HEK293 (cell line): Measurements from ENCODE around the gene CLEC4E.
"Not testable (repeated sequence)": the region's sequence is repeated elsewhere in the genome, so short reads cannot be mapped to it uniquely, and the experiment has no call there.

Source experiments
- CTCF ChIA-PET: fragments of 350-600 bp; formaldehyde crosslinking; extraction: SDS; loops from one replicate; lab custom pipeline; 2021; ENCODE audit warnings: antibody characterized with exemption; lab: Yijun Ruan, JAX
- POLR2A ChIA-PET: fragments of 300-600 bp; formaldehyde crosslinking; extraction: SDS; loops from one replicate; lab custom pipeline; 2020; ENCODE audit warnings: antibody characterized with exemption, inconsistent platforms; lab: Yijun Ruan, JAX
- H3K27ac ChIP-seq: fragments of 200-500 bp; sonication (Bioruptor generic); 2 replicates; pipeline ENCODE4 v1.5.1; 2014; ENCODE audit warnings: low read depth, low read length, control low read depth, inconsistent platforms; ENCODE audit errors: extremely low read depth
- H3K36me3 ChIP-seq, 2 experiments: fragments of 200-500 bp in 1 of 2; sonication (Bioruptor generic) in 1 of 2; 1 replicate in 1 of 2; 2 replicates in 1 of 2; pipeline ENCODE4 v1.5.1; 2014 to 2017; ENCODE audit warnings: inconsistent platforms in 2 of 2, low read length in 2 of 2; ENCODE audit not compliant: control insufficient read depth in 2 of 2, insufficient read depth in 1 of 2
- H3K4me1 ChIP-seq: fragments of 200-500 bp; sonication (Bioruptor generic); 2 replicates; pipeline ENCODE4 v1.5.1; 2014; ENCODE audit warnings: mild to moderate bottlenecking, low read length, inconsistent platforms; ENCODE audit not compliant: control insufficient read depth, insufficient read depth
- H3K4me3 ChIP-seq: 2 replicates; pipeline ENCODE4 v1.5.1; 2011; ENCODE audit warnings: low read depth, mild to moderate bottlenecking, control low read depth, low read length, moderate library complexity
- H3K9me3 ChIP-seq: fragments of 200-500 bp; sonication (Bioruptor generic); 2 replicates; pipeline ENCODE4 v1.5.1; 2014; ENCODE audit warnings: low read depth, low read length, inconsistent platforms; ENCODE audit not compliant: control insufficient read depth, insufficient read depth
- CTCF ChIP-seq: fragments of 450-650 bp; formaldehyde crosslinking; IDR thresholded peaks from 2 replicates; pipeline ENCODE4 v1.5.1; 2016; ENCODE audit warnings: missing biosample characterization, missing genetic modification characterization
- GLI4 ChIP-seq: fragments of 450-650 bp; formaldehyde crosslinking; IDR thresholded peaks from 2 replicates; pipeline ENCODE4 v1.5.1; 2016; ENCODE audit warnings: missing biosample characterization, missing genetic modification characterization
- KLF10 ChIP-seq: fragments of 450-650 bp; IDR thresholded peaks from 2 replicates; pipeline ENCODE4 v1.5.1; 2018; ENCODE audit warnings: missing biosample characterization, mild to moderate bottlenecking, missing genetic modification characterization
- KLF16 ChIP-seq: fragments of 450-650 bp; formaldehyde crosslinking; IDR thresholded peaks from 2 replicates; pipeline ENCODE4 v1.5.1; 2017; ENCODE audit warnings: missing biosample characterization, missing genetic modification characterization
- ZBTB1 ChIP-seq: fragments of 450-650 bp; formaldehyde crosslinking; IDR thresholded peaks from 2 replicates; pipeline ENCODE4 v1.5.1; 2016; ENCODE audit warnings: missing biosample characterization, missing genetic modification characterization
- ZNF221 ChIP-seq: fragments of 450-650 bp; formaldehyde crosslinking; IDR thresholded peaks from 2 replicates; pipeline ENCODE4 v1.5.1; 2017; ENCODE audit warnings: missing biosample characterization, missing genetic modification characterization, borderline replicate concordance
- ZNF394 ChIP-seq: fragments of 450-650 bp; formaldehyde crosslinking; IDR thresholded peaks from 2 replicates; pipeline ENCODE4 v1.5.1; 2016; ENCODE audit warnings: missing biosample characterization, missing genetic modification characterization, mild to moderate bottlenecking, moderate library complexity, borderline replicate concordance
- ZNF621 ChIP-seq: fragments of 450-650 bp; formaldehyde crosslinking; IDR thresholded peaks from 2 replicates; pipeline ENCODE4 v1.5.1; 2017; ENCODE audit warnings: missing biosample characterization, missing genetic modification characterization
- ZNF654 ChIP-seq: fragments of 450-650 bp; formaldehyde crosslinking; IDR thresholded peaks from 2 replicates; pipeline ENCODE4 v1.5.1; 2016; ENCODE audit warnings: low read depth, missing biosample characterization, missing genetic modification characterization
- ZNF837 ChIP-seq: fragments of 450-650 bp; formaldehyde crosslinking; IDR thresholded peaks from 2 replicates; pipeline ENCODE4 v1.5.1; 2016; ENCODE audit warnings: missing biosample characterization, missing genetic modification characterization
- ZSCAN16 ChIP-seq: fragments of 450-650 bp; formaldehyde crosslinking; IDR thresholded peaks from 2 replicates; pipeline ENCODE4 v1.5.1; 2016; ENCODE audit warnings: missing biosample characterization, missing genetic modification characterization
- ZSCAN18 ChIP-seq: fragments of 450-650 bp; formaldehyde crosslinking; IDR thresholded peaks from 2 replicates; pipeline ENCODE4 v1.5.1; 2016; ENCODE audit warnings: missing biosample characterization, missing genetic modification characterization
- ZSCAN30 ChIP-seq: fragments of 450-650 bp; IDR thresholded peaks from 2 replicates; pipeline ENCODE4 v1.5.1; 2018; ENCODE audit warnings: missing biosample characterization, mild to moderate bottlenecking, missing genetic modification characterization, moderate library complexity
- ZXDB ChIP-seq: fragments of 450-650 bp; formaldehyde crosslinking; IDR thresholded peaks from 2 replicates; pipeline ENCODE4 v1.5.1; 2016; ENCODE audit warnings: missing biosample characterization, missing genetic modification characterization
- TF ChIP-seq, protein P1 (sequence below): fragments of 450-650 bp; formaldehyde crosslinking; IDR thresholded peaks from 2 replicates; pipeline ENCODE4 v1.5.1; 2016; ENCODE audit warnings: missing biosample characterization, missing genetic modification characterization
- TF ChIP-seq, protein P2 (sequence below): fragments of 450-650 bp; formaldehyde crosslinking; IDR thresholded peaks from 2 replicates; pipeline ENCODE4 v1.5.1; 2017; ENCODE audit warnings: missing biosample characterization, missing genetic modification characterization

CLEC4E gene

GRCh38 chr12:8501720-8502119, 39.0 kb downstream of the CLEC4E start:
- TF ChIP-seq ZNF621 (tag by site-specific recombination) = no peak
- TF ChIP-seq ZBTB1 (tag by site-specific recombination) = no peak
- no peak for TF ChIP-seq KLF16 (tag by site-specific recombination)
- TF ChIP-seq, all 188 proteins: peak for 0
- Histone ChIP-seq H3K4me3 (no peak overlapping the region), H3K9me3 (no peaks in the 10 kb centered on the region), H3K36me3 (no peaks in the 10 kb centered on the region), H3K27ac (no peak overlapping the region), H3K4me1 (no peaks in the 10 kb centered on the region)
- ChIA-PET POLR2A (no interaction called here), CTCF (interaction anchor here (0.7 to 2.5 kb wide), 2 partner anchors 43 to 51 kb away, joined by 3 to 11 read pairs; no protein-coding TSS in a partner anchor)

DNA sequence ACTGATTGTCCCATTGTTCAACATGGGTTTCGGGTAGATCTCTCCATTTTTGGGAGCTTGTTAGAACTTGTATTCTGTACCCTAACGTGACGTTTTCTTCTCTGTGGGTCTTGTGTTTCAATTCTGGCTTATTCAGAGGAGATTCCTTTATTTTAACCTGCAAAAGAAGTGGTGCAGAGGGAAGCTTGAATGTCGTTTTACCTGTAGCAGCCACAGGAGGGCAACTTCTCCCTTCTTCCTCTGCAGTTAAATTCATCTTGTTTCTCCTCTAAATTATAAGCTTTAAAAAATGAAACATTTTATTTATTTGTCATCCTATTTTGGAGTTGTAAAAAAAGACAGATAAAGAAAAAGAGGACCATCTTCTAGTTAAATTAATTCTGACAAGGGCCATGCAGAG, 41.1 kb downstream of the CLEC4E start:
- ChIA-PET POLR2A (no interaction called here), CTCF (interaction anchor here (0.7 to 1.2 kb wide), 4 partner anchors 20 to 110 kb away, joined by 3 to 7 read pairs (median 3); no protein-coding TSS in a partner anchor)
- Histone ChIP-seq H3K9me3 (no peaks in the 10 kb centered on the region), H3K4me1 (no peaks in the 10 kb centered on the region), H3K4me3 (no peak overlapping the region), H3K36me3 (no peaks in the 10 kb centered on the region), H3K27ac (no peak overlapping the region)
- TF ChIP-seq KLF10 (tag by site-specific recombination) (no peak), CTCF (0 out of 2 replicates have a peak, but pooled peaks have one; percentile 9), ZSCAN30 (tag by site-specific recombination) (no peak), ZSCAN16 (tag by site-specific recombination) (no peak), ZNF221 (no peak), ZNF394 (tag by site-specific recombination) (no peak), ZNF654 (tag by site-specific recombination) (0 out of 2 replicates have a peak, but pooled peaks have one; percentile 4), GLI4 (tag by site-specific recombination) (no peak)
- TF ChIP-seq, protein P1, sequence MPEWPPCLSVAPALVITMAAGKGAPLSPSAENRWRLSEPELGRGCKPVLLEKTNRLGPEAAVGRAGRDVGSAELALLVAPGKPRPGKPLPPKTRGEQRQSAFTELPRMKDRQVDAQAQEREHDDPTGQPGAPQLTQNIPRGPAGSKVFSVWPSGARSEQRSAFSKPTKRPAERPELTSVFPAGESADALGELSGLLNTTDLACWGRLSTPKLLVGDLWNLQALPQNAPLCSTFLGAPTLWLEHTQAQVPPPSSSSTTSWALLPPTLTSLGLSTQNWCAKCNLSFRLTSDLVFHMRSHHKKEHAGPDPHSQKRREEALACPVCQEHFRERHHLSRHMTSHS (tag by site-specific recombination) = no peak

DNA sequence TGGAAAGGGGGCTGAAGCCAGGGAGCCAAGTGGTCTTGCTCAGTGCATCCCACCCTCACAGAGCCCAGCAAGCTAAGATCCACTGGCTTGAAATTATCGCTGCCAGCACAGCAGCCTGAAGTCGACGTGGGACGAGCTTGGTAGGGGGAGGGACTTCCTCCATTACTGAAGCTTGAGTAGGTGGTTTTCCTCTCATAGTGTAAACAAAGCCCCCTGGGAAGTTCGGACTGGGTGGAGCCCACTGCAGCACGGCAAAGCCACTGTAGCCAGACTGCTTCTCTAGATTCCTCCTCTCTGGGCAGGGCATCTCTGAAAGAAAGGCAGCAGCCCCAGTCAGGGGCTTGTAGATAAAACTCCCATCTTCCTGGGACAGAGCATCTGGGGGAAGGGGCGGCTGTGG, 44.6 kb downstream of the CLEC4E start:
- POLR2A ChIA-PET, H3K4me3 ChIP-seq, H3K36me3 ChIP-seq, CTCF ChIA-PET, H3K27ac ChIP-seq, H3K9me3 ChIP-seq, H3K4me1 ChIP-seq: not testable (repeated sequence)

DNA sequence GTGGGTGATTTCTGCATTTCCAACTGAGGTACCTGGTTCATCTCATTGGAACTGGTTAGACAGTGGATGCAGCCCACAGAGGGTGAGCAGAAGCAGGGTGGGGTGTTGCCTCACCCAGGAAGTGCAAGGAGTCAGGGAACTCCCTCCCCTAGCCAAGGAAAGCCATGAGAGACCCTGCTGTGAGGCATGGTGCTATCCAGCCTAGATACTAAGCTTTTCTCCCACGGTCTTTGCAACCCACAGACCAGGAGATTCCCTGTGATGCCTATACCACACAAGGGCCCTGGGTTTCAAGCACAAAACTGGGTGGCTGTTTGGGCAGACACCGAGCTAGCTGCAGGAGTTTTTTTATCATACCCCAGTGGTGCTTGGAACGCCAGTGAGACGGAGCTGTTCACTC, 45.0 kb downstream of the CLEC4E start:
- CTCF ChIA-PET = interaction anchor here (0.6 kb wide), 1 partner anchor 24 kb away, joined by 3 read pairs; no protein-coding TSS in a partner anchor
- H3K4me1 ChIP-seq = not testable (repeated sequence)

DNA sequence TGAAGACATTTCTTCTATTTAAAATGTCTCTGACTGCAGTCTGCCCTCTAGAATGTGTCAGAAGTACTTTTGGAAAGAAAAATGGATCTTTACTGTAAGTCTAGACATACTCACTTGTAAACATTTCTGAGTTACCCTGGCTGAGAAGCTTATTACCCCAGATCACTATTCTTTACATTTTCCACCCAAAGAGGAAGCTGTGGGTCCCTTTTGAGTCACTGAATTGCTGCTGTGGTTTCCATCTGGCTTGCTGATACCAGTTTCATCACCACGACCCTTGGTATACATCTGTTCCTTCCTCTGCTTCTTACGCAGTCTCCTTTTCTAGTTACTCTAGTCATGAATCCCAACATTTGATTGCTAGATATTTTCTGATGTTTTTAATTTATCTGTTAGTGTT, 47.6 kb downstream of the CLEC4E start:
- Histone ChIP-seq H3K27ac (no peak overlapping the region), H3K36me3 (no peaks in the 10 kb centered on the region), H3K4me3 (no peak overlapping the region), H3K9me3 (no peaks in the 10 kb centered on the region), H3K4me1 (no peaks in the 10 kb centered on the region)
- POLR2A ChIA-PET = no interaction called here
- TF ChIP-seq ZSCAN18 (no peak), ZNF837 (tag by site-specific recombination) (no peak), ZXDB (no peak)
- TF ChIP-seq, protein P2, sequence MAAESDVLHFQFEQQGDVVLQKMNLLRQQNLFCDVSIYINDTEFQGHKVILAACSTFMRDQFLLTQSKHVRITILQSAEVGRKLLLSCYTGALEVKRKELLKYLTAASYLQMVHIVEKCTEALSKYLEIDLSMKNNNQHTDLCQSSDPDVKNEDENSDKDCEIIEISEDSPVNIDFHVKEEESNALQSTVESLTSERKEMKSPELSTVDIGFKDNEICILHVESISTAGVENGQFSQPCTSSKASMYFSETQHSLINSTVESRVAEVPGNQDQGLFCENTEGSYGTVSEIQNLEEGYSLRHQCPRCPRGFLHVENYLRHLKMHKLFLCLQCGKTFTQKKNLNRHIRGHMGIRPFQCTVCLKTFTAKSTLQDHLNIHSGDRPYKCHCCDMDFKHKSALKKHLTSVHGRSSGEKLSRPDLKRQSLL (tag by site-specific recombination) = no peak
- CTCF ChIA-PET = interaction anchor here (1.4 kb wide), 1 partner anchor 51 kb away, joined by 6 read pairs; no protein-coding TSS in a partner anchor

More for the DNA sequence above, 45.0 kb downstream of the CLEC4E start:
- H3K36me3 ChIP-seq, POLR2A ChIA-PET, H3K4me3 ChIP-seq, H3K9me3 ChIP-seq, H3K27ac ChIP-seq: not testable (repeated sequence)
